Fibroblast of villous mesenchyme (primary cell): ENCODE results near the gene CLGN. TPM values are rescaled to one million over a fixed set of nuclear protein-coding genes. Genes with fewer than 3 reads are reported as not detected.

Experiments
- DNase-seq: peaks from one replicate; pipeline ENCODE4 v3.0.0-alpha.2; 2010; ENCODE audit warnings: low read depth
- H3K4me3 ChIP-seq: 2 replicates; pipeline ENCODE4 v1.5.1; 2011; ENCODE audit warnings: low read depth, mild to moderate bottlenecking, low read length
- total RNA-seq: library from RNA; depleted of rRNA; stranded (reverse); fragments of >200 nt; gene quantifications from 2 replicates; pipeline ENCODE4 v1.2.3, GENCODE V29; 2012
- TF ChIP-seq, protein P1 (sequence below): IDR thresholded peaks from 2 replicates; pipeline ENCODE4 v1.5.1; 2012; ENCODE audit warnings: low read depth, mild to moderate bottlenecking, low read length; ENCODE audit not compliant: insufficient read depth

Gene CLGN
- total RNA-seq, result 1.6 and 1.7 TPM in 2 replicates

- TF ChIP-seq, protein P1, sequence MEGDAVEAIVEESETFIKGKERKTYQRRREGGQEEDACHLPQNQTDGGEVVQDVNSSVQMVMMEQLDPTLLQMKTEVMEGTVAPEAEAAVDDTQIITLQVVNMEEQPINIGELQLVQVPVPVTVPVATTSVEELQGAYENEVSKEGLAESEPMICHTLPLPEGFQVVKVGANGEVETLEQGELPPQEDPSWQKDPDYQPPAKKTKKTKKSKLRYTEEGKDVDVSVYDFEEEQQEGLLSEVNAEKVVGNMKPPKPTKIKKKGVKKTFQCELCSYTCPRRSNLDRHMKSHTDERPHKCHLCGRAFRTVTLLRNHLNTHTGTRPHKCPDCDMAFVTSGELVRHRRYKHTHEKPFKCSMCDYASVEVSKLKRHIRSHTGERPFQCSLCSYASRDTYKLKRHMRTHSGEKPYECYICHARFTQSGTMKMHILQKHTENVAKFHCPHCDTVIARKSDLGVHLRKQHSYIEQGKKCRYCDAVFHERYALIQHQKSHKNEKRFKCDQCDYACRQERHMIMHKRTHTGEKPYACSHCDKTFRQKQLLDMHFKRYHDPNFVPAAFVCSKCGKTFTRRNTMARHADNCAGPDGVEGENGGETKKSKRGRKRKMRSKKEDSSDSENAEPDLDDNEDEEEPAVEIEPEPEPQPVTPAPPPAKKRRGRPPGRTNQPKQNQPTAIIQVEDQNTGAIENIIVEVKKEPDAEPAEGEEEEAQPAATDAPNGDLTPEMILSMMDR, result no peak
- H3K4me3 ChIP-seq, result peak within 1 kb of the TSS; percentile 70
- peak; percentile 61 for DNase-seq
Measured at GRCh38 chr4:140427106-140427918, at the start of gene CLGN. TSS of gene CLGN (minus strand) at chr4:140427648. CDS start at chr4:140413078, 14,570 bp downstream.

GRCh38 chr4:140472156-140472555 lies 44.7 kb upstream of the CLGN start:
- DNase-seq, result no peak
- TF ChIP-seq, protein P1, result no peak
- H3K4me3 ChIP-seq, result no peak overlapping the region

GRCh38 chr4:140469791-140470733 lies 42.6 kb upstream of the CLGN start:
- TF ChIP-seq, protein P1, result no peak
- peak; percentile 28 for DNase-seq

GRCh38 chr4:140466146-140466545 lies 38.7 kb upstream of the CLGN start:
- DNase-seq, result no peak
- TF ChIP-seq, protein P1, result no peak
- no peak overlapping the region for H3K4me3 ChIP-seq

More at GRCh38 chr4:140469791-140470733, 42.6 kb upstream of the CLGN start:
- no peak overlapping the region for H3K4me3 ChIP-seq

GRCh38 chr4:140463614-140464013 lies 36.2 kb upstream of the CLGN start:
- TF ChIP-seq, protein P1, result no peak
- no peak overlapping the region for H3K4me3 ChIP-seq
- DNase-seq, result no peak

DNA sequence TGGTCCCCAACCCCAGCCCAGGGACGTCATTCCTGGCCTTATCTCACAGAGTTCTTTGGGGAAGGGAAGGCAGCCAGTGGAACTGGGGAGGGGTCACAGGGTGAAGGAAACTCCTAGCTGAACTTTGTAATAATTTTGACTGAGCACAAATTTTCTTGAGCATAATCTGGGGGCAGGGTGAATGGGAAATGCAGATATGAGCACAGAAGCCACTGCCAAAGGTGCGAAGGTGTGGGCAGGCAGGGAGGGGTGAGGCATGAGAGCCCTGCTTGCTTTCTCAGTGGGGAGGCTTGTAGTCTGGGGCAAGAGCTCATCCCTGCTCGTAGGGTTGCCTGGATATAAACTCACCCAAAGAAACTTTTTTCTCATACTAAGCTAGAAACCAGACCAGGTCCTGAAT lies 35.7 kb upstream of the CLGN start:
- H3K4me3 ChIP-seq, result no peak overlapping the region
- no peak for DNase-seq
- TF ChIP-seq, protein P1, result no peak
